Measurements from ENCODE around the gene GORAB.
A peak's percentile ranks its signal among the peaks of the same experiment; 100 is the strongest.

The GORAB gene

GRCh38 chr1:170538687-170539086 is 6.7 kb downstream of the GORAB start:
- DNase-seq (ENCODE audit: low spot score), result no peak

- DNase-seq (ENCODE audit: low spot score), result no peak
Measured at GRCh38 chr1:170539154-170539553, 7.2 kb downstream of the GORAB start.

GRCh38 chr1:170544624-170545023 is 12.7 kb downstream of the GORAB start:
- no peak for DNase-seq (ENCODE audit: low spot score)

DNA sequence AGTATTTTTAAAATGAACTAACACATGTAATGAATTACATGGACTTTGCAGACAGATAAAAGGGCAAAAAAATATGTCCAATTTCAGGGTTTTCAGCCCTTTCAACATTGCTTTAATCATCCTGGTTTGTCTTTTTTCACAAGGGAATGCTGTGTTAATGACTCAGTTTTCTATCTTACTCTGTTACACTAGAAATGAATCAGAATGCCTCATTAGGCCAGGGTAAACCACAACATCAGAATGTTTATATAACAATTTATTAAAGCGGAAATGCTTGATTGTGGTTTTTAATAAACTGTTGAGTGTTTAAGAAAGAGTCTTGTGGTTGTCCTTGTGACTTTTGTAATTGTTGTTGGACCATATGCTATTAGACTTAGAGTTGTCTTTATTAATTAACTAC is 13.5 kb downstream of the GORAB start:
- DNase-seq (ENCODE audit: low spot score), result no peak

GRCh38 chr1:170547255-170547654 is 15.3 kb downstream of the GORAB start:
- no peak for DNase-seq (ENCODE audit: low spot score)

GRCh38 chr1:170548497-170548896 is 16.5 kb downstream of the GORAB start:
- DNase-seq (ENCODE audit: low spot score), result no peak

- DNase-seq (ENCODE audit: low spot score), result no peak
Measured at GRCh38 chr1:170555370-170555769, 23.4 kb downstream of the GORAB start.

DNA sequence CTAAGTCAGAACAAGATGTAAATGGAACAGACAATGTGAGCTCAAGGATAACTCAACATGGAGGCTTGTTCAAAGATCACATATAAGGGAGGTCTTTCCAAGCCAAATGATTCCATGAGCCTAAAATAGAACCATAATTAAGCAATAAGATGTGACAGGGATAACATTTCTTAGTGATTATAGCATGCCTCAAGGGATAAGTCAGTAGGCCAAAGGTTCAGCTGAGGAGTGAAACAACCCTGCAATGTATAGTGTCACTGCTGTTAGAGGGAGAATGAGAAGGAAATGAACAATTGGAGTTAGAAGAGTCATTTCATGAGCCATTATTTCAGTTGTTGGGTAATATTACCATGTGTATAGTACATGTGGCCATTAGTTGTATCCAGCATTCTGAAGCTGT is 25.0 kb downstream of the GORAB start:
- DNase-seq (ENCODE audit: low spot score), result no peak

GRCh38 chr1:170558731-170559130 is 26.8 kb downstream of the GORAB start:
- no peak for DNase-seq (ENCODE audit: low spot score)

DNA sequence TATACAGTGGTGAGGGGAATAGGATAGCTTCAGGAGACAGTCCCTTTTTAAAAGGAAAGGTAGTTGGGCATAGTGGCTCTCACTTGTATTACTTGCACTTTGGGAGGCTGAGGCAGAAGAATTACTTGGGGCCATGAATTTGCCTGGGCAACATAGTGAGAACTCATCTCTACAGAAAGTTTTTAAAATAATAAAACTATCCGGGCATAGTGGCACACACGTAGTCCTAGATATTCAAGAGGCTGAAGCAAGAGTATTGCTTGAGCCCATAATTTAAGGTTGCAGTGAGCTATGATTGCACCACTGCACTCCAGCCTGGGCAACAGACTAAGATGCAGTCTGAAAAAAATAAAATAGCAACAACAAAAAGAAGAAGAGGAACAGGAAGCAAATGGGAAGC is 27.2 kb downstream of the GORAB start:
- no peak for DNase-seq (ENCODE audit: low spot score)

- no peak for DNase-seq (ENCODE audit: low spot score)
Measured at GRCh38 chr1:170560681-170561285, 28.8 kb downstream of the GORAB start.

GRCh38 chr1:170562646-170563338 is 30.8 kb downstream of the GORAB start:
- DNase-seq (ENCODE audit: low spot score), result peak; percentile 64

DNA sequence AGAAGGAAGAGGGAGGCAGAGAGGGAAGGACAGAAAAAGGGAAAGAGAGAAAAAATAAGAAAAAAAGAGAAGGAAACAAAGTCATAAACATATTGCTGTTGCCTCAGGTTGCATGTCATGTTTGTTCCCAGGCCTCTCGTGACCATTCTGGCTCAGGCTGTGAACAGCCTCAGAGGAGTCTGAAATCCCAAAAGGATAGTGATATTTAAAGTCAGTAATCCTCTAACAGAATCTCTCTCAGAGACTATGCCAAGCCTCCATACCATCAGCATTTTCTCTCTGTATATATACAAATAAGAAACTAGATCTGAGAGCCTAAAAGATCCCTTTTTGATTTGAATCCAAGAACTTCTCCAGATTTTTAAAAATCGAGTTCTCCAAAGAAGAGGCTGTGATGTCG is 35.2 kb downstream of the GORAB start:
- no peak for DNase-seq (ENCODE audit: low spot score)

DNA sequence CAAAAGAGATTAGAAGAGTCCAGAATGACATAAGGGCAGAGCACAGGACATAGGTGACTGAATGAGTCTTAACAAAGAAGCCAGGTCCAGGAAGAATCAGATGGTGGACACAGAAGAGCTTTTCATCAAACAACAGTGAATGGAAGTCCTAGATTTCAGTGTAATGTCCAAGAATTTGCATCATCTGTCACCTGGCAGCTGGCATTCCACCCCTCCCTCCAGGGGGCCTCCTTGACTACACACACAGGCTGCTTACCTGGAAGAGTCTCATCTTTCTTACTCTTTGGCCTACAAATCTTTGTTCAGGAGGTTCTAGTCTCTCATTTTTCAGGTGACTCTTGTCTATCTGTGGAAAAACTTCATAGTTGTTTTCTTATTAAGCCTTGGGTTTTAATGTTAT is 36.2 kb downstream of the GORAB start:
- DNase-seq (ENCODE audit: low spot score), result no peak

- DNase-seq (ENCODE audit: low spot score), result no peak
Measured at GRCh38 chr1:170576980-170577379, 45.0 kb downstream of the GORAB start.

DNA sequence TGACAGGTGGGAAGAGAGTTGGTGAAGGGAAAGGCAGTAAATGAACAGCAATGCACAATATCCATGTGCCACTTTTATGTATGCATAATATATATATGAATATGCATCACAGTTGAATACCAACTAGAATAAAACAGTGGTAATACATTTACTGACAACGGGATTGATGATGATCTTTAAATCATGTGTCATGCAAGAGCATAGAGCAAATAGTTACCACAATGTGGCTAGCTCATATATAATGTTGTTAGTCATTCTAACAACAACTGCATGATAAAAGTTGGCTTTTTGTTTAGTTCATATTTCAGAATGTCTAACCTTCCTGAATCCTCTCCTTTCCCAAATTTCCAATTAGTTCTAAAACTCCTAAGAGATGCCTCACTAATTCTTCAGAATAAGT is 46.4 kb downstream of the GORAB start:
- no peak for DNase-seq (ENCODE audit: low spot score)

DNA sequence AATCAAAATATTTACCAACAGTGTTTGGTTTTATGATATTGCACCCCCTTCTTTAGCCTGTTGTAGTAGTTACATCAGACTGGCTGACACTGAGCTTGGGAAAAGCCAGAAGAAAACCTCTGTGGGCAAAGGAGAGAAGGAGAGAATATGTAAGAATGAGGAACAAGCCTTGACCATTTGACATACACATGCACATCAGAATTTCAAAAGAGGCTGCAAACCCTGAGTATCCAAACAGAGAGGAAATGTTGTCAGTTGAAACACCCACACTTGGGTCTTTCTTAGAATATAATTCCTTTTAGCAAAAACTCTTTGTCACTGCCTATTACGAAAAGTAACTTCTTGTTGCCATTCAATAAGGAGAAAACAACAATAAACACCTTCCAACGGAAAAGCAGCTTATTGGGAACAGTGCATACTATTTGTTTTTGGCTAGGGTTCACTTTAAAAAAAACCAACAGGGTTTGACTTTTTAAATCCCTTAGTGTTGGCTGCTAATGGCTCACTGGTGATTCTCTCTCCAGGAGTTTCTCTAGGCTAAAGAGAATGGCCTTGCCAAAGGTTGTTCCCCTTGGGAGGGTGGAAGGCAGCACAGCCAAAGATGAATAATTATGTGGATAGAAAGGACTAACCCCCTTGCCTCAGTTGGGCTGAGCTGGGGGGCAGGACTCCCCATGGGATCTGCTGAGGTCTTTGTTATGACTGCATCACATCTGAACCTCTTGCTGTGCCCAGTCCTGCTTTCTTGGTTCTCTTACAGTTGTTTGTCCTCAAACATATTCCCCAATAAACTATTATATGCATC is 48.9 kb downstream of the GORAB start:
- DNase-seq (ENCODE audit: low spot score), result no peak

GRCh38 chr1:170583186-170583585 is 51.2 kb downstream of the GORAB start:
- DNase-seq (ENCODE audit: low spot score), result no peak

GRCh38 chr1:170586321-170587252 is 54.6 kb downstream of the GORAB start:
- no peak for DNase-seq (ENCODE audit: low spot score)

DNA sequence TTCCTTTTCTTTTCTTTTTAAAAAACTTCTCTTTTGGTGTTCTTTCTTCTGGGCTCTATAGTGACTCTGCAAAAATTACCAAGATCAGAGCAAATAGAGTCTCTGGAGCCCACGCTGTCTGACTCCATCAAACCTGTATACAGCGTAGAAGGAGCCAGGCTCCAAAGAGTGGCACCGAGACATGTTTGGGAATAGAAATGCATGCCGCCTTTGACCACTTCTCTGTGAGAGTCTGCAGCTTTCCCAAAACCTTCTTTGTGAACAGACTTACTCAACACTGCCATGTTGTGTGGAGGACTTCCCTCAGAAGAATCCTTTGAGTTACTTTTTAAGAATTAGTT is 55.3 kb downstream of the GORAB start:
- no peak for DNase-seq (ENCODE audit: low spot score)

GRCh38 chr1:170590921-170591705 is 59.1 kb downstream of the GORAB start:
- no peak for DNase-seq (ENCODE audit: low spot score)
